ENCODE data around the gene NETO1. TPM values are rescaled to one million over a fixed set of nuclear protein-coding genes. Genes with fewer than 3 reads are reported as not detected.

Gene NETO1
- total and polyA plus RNA-seq, 2 of the 4 experiments (the other 2 are of a cell fraction): 0.29 to 0.36 TPM

GRCh38 chr18:72834731-72835130 is 33.1 kb downstream of the NETO1 start:
- no peak overlapping the region for H2AFZ ChIP-seq (replicated peaks; ENCODE audit: low read length, poor library complexity)
- TF ChIP-seq FOS (IDR thresholded peaks at IDR 0.05; ENCODE audit: low read depth, low read length) (no peak), MXI1 (IDR thresholded peaks at IDR 0.05; ENCODE audit: borderline replicate concordance, low read depth, low read length) (no peak), BHLHE40 (IDR thresholded peaks at IDR 0.05; ENCODE audit: low read depth, low read length) (no peak), CTCF (conservative IDR thresholded peaks at IDR 0.05; ENCODE audit: low read depth, low read length) (no peak), MAFK (IDR thresholded peaks at IDR 0.05; ENCODE audit: low read depth, low read length) (no peak), ELK1 (IDR thresholded peaks at IDR 0.05; ENCODE audit: borderline replicate concordance, low read depth, low read length) (no peak), RFX5 (IDR thresholded peaks at IDR 0.05; ENCODE audit: low read depth, low read length) (no peak), CEBPB (IDR thresholded peaks at IDR 0.05; ENCODE audit: low read depth, low read length) (no peak), MAZ (IDR thresholded peaks at IDR 0.05; ENCODE audit: borderline replicate concordance, low read depth, low read length) (no peak), RCOR1 (IDR thresholded peaks at IDR 0.05; ENCODE audit: insufficient replicate concordance, low read length) (no peak), CHD1 (IDR thresholded peaks at IDR 0.05; ENCODE audit: low read depth, low read length) (no peak), NFE2L2 (IDR thresholded peaks at IDR 0.05; ENCODE audit: low read depth, low read length) (no peak), RAD21 (IDR thresholded peaks at IDR 0.05; ENCODE audit: low read length) (no peak), SMC3 (IDR thresholded peaks at IDR 0.05; ENCODE audit: low read depth, low read length) (no peak), POLR2A (IDR thresholded peaks at IDR 0.05; ENCODE audit: low read depth, low read length) (no peak)
- TF ChIP-seq, protein P1, sequence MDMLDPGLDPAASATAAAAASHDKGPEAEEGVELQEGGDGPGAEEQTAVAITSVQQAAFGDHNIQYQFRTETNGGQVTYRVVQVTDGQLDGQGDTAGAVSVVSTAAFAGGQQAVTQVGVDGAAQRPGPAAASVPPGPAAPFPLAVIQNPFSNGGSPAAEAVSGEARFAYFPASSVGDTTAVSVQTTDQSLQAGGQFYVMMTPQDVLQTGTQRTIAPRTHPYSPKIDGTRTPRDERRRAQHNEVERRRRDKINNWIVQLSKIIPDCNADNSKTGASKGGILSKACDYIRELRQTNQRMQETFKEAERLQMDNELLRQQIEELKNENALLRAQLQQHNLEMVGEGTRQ (IDR thresholded peaks at IDR 0.05; ENCODE audit: low read depth, low read length): no peak
- H4K5ac ChIP-seq (ENCODE audit: low read depth, low read length): no peak overlapping the region
- no peak overlapping the region for H2AK5ac ChIP-seq (ENCODE audit: low read depth, low read length)
- no peak overlapping the region for H2BK20ac ChIP-seq (ENCODE audit: low read depth, low read length)
- H3K9me3 ChIP-seq (ENCODE audit: control insufficient read depth, insufficient read depth, low read length): peaks cover 2% of the 10 kb centered on the region; the same call in 1 of the 2 replicates
- no peaks in the 10 kb centered on the region for H3K36me3 ChIP-seq (ENCODE audit: control insufficient read depth, insufficient read depth, low read length)
- H3K79me1 ChIP-seq (ENCODE audit: low read depth in 1 of 2, low read length in 2 of 2): no peaks in the 10 kb centered on the region
- no peak overlapping the region for H3K9ac ChIP-seq (ENCODE audit: low read depth, low read length)
- no peak overlapping the region for H3K18ac ChIP-seq (ENCODE audit: low read depth, low read length)
- H2BK120ac ChIP-seq (ENCODE audit: low read depth, low read length): no peak overlapping the region
- no peak overlapping the region for H3K4me3 ChIP-seq (ENCODE audit: insufficient read depth, low read depth, low read length)
- no peaks in the 10 kb centered on the region for H3K27me3 ChIP-seq (ENCODE audit: control insufficient read depth, insufficient read depth, low read length)
- dilution Hi-C loops (cut with HindIII; ENCODE audit: low sequenced_read_pairs, unreplicated experiment): no loop called here
- ATAC-seq (ENCODE audit: low read depth) (no peak), DNase-seq (no peak)
- no peak overlapping the region for H3K27ac ChIP-seq (ENCODE audit: insufficient read depth, low read length)
- no peak overlapping the region for H3K23ac ChIP-seq (ENCODE audit: low read depth, low read length)
- CTCF ChIA-PET: no interaction called here
- H2AK9ac ChIP-seq (replicated peaks; ENCODE audit: low read depth, low read length, poor library complexity): no peak overlapping the region
- no CpG with 5 or more reads among the region's 3 CpGs for WGBS, 2 experiments (ENCODE audit: extremely low coverage in 2 of 2, insufficient read length in 1 of 2)
- H3K9me1 ChIP-seq (ENCODE audit: insufficient read depth, low read length): no peaks in the 10 kb centered on the region
- no peaks in the 10 kb centered on the region for H3K4me1 ChIP-seq (ENCODE audit: control insufficient read depth, insufficient read depth, low read length)
- POLR2A ChIA-PET (ENCODE audit: unreplicated experiment): no interaction called here
- H4K91ac ChIP-seq (ENCODE audit: insufficient read depth, low read depth, low read length): no peak overlapping the region
- H3K56ac ChIP-seq (ENCODE audit: extremely low read depth, insufficient read depth, low read length): no peak overlapping the region
- no peaks in the 10 kb centered on the region for H4K20me1 ChIP-seq (ENCODE audit: insufficient read depth, low read length)
- H3K4me2 ChIP-seq (ENCODE audit: low read depth, low read length): no peak overlapping the region
- BruUV-seq (replicated peaks): no TSS peak
- no peak overlapping the region for H2BK15ac ChIP-seq (ENCODE audit: low read depth, low read length)
- no peak overlapping the region for H4K8ac ChIP-seq (ENCODE audit: low read depth in 2 of 2, low read length in 2 of 2)
- H2BK5ac ChIP-seq (ENCODE audit: low read depth, low read length, poor library complexity, severe bottlenecking): no peak overlapping the region
- in situ Hi-C loops (cut with MboI; ENCODE audit: low sequenced_read_pairs): no loop called here
- H3K4ac ChIP-seq (ENCODE audit: low read depth, low read length): no peak overlapping the region
- intact Hi-C loops (cut with micrococcal nuclease): no loop called here
- no peak overlapping the region for H3K14ac ChIP-seq (replicated peaks; ENCODE audit: low read depth, low read length)
